Naive thymus-derived CD4-positive, alpha-beta T cell (primary cell): Measurements from ENCODE around the gene PAM16. TPM values are rescaled to one million over a fixed set of nuclear protein-coding genes. Genes with fewer than 3 reads are reported as not detected.
A peak's percentile ranks its signal among the peaks of the same experiment; 100 is the strongest.

Experiments
- ATAC-seq: fragments of 150-1000 bp; cut with Tn5 transposase; 2 replicates; pipeline ENCODE4 v1.10.0; 2021; ENCODE audit warnings: mild to moderate bottlenecking, moderate library complexity
- CTCF ChIA-PET: fragments of 350-600 bp; sonication (Branson Sonifier 250); formaldehyde crosslinking; loops from one replicate; lab custom pipeline; 2021; ENCODE audit warnings: antibody characterized with exemption; lab: Charles Lee
- POLR2A ChIA-PET: fragments of 350-600 bp; sonication (Branson Sonifier 250); formaldehyde crosslinking; loops from one replicate; lab custom pipeline; 2021; ENCODE audit warnings: antibody characterized with exemption, inconsistent platforms; lab: Charles Lee
- DNase-seq, 9 donors: peaks; one replicate each; pipeline versions ENCODE4 v3.0.0 to v3.0.0-alpha.2; 2020 to 2022; ENCODE audit warnings: mixed read lengths in 1 of 9
- H3K27ac ChIP-seq: one replicate; pipeline ENCODE4 v1.7.0; 2013; ENCODE audit warnings: mild to moderate bottlenecking, low read depth, low read length, moderate library complexity
- H3K27me3 ChIP-seq, 2 donors: one replicate each; pipeline ENCODE4 v1.7.0; 2013; ENCODE audit warnings: low read length in 2 of 2, mild to moderate bottlenecking in 2 of 2, moderate library complexity in 2 of 2; ENCODE audit not compliant: control insufficient read depth in 2 of 2, insufficient read depth in 2 of 2
- H3K36me3 ChIP-seq, 3 experiments: 1 replicate in 2 of 3; 2 replicates in 1 of 3; pipeline ENCODE4 v1.7.0; 2013; ENCODE audit warnings: low read length in 3 of 3, mild to moderate bottlenecking in 3 of 3, moderate library complexity in 1 of 3; ENCODE audit not compliant: insufficient read depth in 3 of 3, control insufficient read depth in 2 of 3
- H3K4me1 ChIP-seq, 2 donors: one replicate each; pipeline ENCODE4 v1.7.0; 2013; ENCODE audit warnings: low read length in 2 of 2, mild to moderate bottlenecking in 2 of 2, moderate library complexity in 1 of 2; ENCODE audit not compliant: control insufficient read depth in 2 of 2, insufficient read depth in 2 of 2
- H3K4me3 ChIP-seq: 2 replicates; pipeline ENCODE4 v1.7.0; 2013; ENCODE audit warnings: mild to moderate bottlenecking, low read length
- H3K9me3 ChIP-seq, 3 experiments: 1 replicate in 2 of 3; 2 replicates in 1 of 3; pipeline ENCODE4 v1.7.0; 2013; ENCODE audit warnings: low read length in 3 of 3; ENCODE audit not compliant: control insufficient read depth in 2 of 3
- H3K27ac Mint-ChIP-seq, 9 donors: one replicate each; pipeline ENCODE4 v1.8.0; 2020 to 2022; ENCODE audit warnings: mixed read lengths in 9 of 9, mild to moderate bottlenecking in 8 of 9, moderate library complexity in 5 of 9, inconsistent platforms in 2 of 9
- H3K27me3 Mint-ChIP-seq, 5 donors: one replicate each; pipeline ENCODE4 v1.8.0; 2021 to 2022; ENCODE audit warnings: mixed read lengths in 5 of 5, mild to moderate bottlenecking in 1 of 5
- H3K36me3 Mint-ChIP-seq, 5 donors: one replicate each; pipeline ENCODE4 v1.8.0; 2020 to 2022; ENCODE audit warnings: mixed read lengths in 5 of 5, mild to moderate bottlenecking in 3 of 5, inconsistent platforms in 1 of 5
- H3K4me1 Mint-ChIP-seq, 7 donors: one replicate each; pipeline ENCODE4 v1.8.0; 2020 to 2022; ENCODE audit warnings: mixed read lengths in 7 of 7, mild to moderate bottlenecking in 3 of 7, inconsistent platforms in 1 of 7
- H3K4me3 Mint-ChIP-seq, 10 donors: one replicate each; pipeline ENCODE4 v1.8.0; 2020 to 2022; ENCODE audit warnings: mild to moderate bottlenecking in 10 of 10, mixed read lengths in 10 of 10, moderate library complexity in 6 of 10, inconsistent platforms in 2 of 10
- H3K9me3 Mint-ChIP-seq, 11 donors: one replicate each; pipeline ENCODE4 v1.8.0; 2020 to 2022; ENCODE audit warnings: mixed read lengths in 11 of 11, mild to moderate bottlenecking in 4 of 11, inconsistent platforms in 1 of 11, moderate library complexity in 1 of 11
- intact Hi-C, 2 donors: fragments of 100-400 bp; cut with micrococcal nuclease; formaldehyde crosslinking; loops; one replicate each; pipeline ENCODE4 v1.15.1; 2023
- polyA plus RNA-seq, 2 donors: library from polyadenylated mRNA; unstranded; fragments of 300-500 nt; fragmentation: Illumina TruSeq; gene quantifications; one replicate each; pipeline ENCODE4 v1.2.3, GENCODE V29; 2021
- total RNA-seq, 6 experiments: library from RNA in 5 of 6; stranded (reverse) in 5 of 6; gene quantifications; 1 replicate in 5 of 6; 2 replicates in 1 of 6; pipeline ENCODE4 v1.2.3 and lab custom pipeline; 2021 to 2026

Gene PAM16
- total and polyA plus RNA-seq, 7 experiments from 2014 or later = 34.1 to 46.2 (median 45.0) TPM

GRCh38 chr16:4378999-4379690 is 28.0 kb upstream of the PAM16 start:
- Mint-ChIP-seq H3K4me3 (no peak overlapping the region), H3K4me1 (peaks cover 0 to 16% (median 7%) of the 10 kb centered on the region in 7 donors), H3K27me3 (no peaks in the 10 kb centered on the region), H3K36me3 (peaks cover 0 to 4% (median 0%) of the 10 kb centered on the region in 5 donors), H3K27ac (peak overlapping the region in 2 of 9 donors; percentile 52 to 54), H3K9me3 (no peaks in the 10 kb centered on the region)
- Histone ChIP-seq H3K4me1 (no peaks in the 10 kb centered on the region), H3K4me3 (no peak overlapping the region), H3K27ac (no peak overlapping the region), H3K27me3 (no peaks in the 10 kb centered on the region), H3K9me3 (no peaks in the 10 kb centered on the region), H3K36me3 (peaks cover 0 to 66% (median 10%) of the 10 kb centered on the region in 3 experiments)
- no peak for ATAC-seq
- intact Hi-C loops = no loop called here
- ChIA-PET POLR2A (no interaction called here), CTCF (no interaction called here)
- DNase-seq = peak in 1 of 9 donors; percentile 11

- CTCF ChIA-PET = no interaction called here
- no peaks in the 10 kb centered on the region for H3K9me3 Mint-ChIP-seq
- H3K36me3 Mint-ChIP-seq = peaks cover 0 to 4% (median 0%) of the 10 kb centered on the region in 5 donors
- Histone ChIP-seq H3K4me3 (no peak overlapping the region), H3K27ac (no peak overlapping the region), H3K27me3 (no peaks in the 10 kb centered on the region), H3K36me3 (peaks cover 0 to 57% (median 10%) of the 10 kb centered on the region in 3 experiments), H3K4me1 (peaks cover 5 to 6% of the 10 kb centered on the region in 2 donors), H3K9me3 (no peaks in the 10 kb centered on the region)
- no peaks in the 10 kb centered on the region for H3K27me3 Mint-ChIP-seq
- peak overlapping the region in 4 of 9 donors; percentile 22 to 83 (median 36) for H3K27ac Mint-ChIP-seq
- peaks cover 0 to 17% (median 5%) of the 10 kb centered on the region in 7 donors for H3K4me1 Mint-ChIP-seq
- H3K4me3 Mint-ChIP-seq = no peak overlapping the region
- POLR2A ChIA-PET = no interaction called here
- DNase-seq = peak in 1 of 9 donors; percentile 19
- ATAC-seq = no peak
- intact Hi-C loops = no loop called here
These were observed 27.1 kb upstream of the PAM16 start for GRCh38 chr16:4378161-4378666.

- H3K27ac Mint-ChIP-seq = peak overlapping the region in 4 of 9 donors; percentile 22 to 83 (median 36)
- H3K27ac ChIP-seq = no peak overlapping the region
- no peaks in the 10 kb centered on the region for H3K27me3 ChIP-seq
- H3K9me3 Mint-ChIP-seq = no peaks in the 10 kb centered on the region
- POLR2A ChIA-PET = no interaction called here
- H3K36me3 ChIP-seq = peaks cover 0 to 52% (median 7%) of the 10 kb centered on the region in 3 experiments
- CTCF ChIA-PET = no interaction called here
- H3K4me3 Mint-ChIP-seq = no peak overlapping the region
- DNase-seq = peak in 1 of 9 donors; percentile 14
- peaks cover 9 to 10% of the 10 kb centered on the region in 2 donors for H3K4me1 ChIP-seq
- H3K27me3 Mint-ChIP-seq = no peaks in the 10 kb centered on the region
- no peak for ATAC-seq
- H3K9me3 ChIP-seq = no peaks in the 10 kb centered on the region
- no peak overlapping the region for H3K4me3 ChIP-seq
- H3K36me3 Mint-ChIP-seq = peaks cover 0 to 4% (median 0%) of the 10 kb centered on the region in 5 donors
- H3K4me1 Mint-ChIP-seq = peaks cover 0 to 20% (median 7%) of the 10 kb centered on the region in 7 donors
- intact Hi-C loops = no loop called here
These were observed 26.5 kb upstream of the PAM16 start for GRCh38 chr16:4377573-4378154.

GRCh38 chr16:4376893-4377572 is 25.9 kb upstream of the PAM16 start:
- peak overlapping the region in 1 of 9 donors; percentile 83 for H3K27ac Mint-ChIP-seq
- POLR2A ChIA-PET = no interaction called here
- Histone ChIP-seq H3K4me3 (no peak overlapping the region), H3K36me3 (peaks cover 0 to 47% (median 7%) of the 10 kb centered on the region in 3 experiments), H3K9me3 (no peaks in the 10 kb centered on the region), H3K27ac (no peak overlapping the region), H3K27me3 (no peaks in the 10 kb centered on the region), H3K4me1 (peaks cover 15 to 16% of the 10 kb centered on the region in 2 donors)
- ATAC-seq (no peak), DNase-seq (peak in 1 of 9 donors; percentile 13)
- intact Hi-C loops = no loop called here
- CTCF ChIA-PET = no interaction called here
- no peak overlapping the region for H3K4me3 Mint-ChIP-seq
- peaks cover 0 to 20% (median 11%) of the 10 kb centered on the region in 7 donors for H3K4me1 Mint-ChIP-seq
- peaks cover 0 to 4% (median 0%) of the 10 kb centered on the region in 5 donors for H3K36me3 Mint-ChIP-seq
- no peaks in the 10 kb centered on the region for H3K27me3 Mint-ChIP-seq
- H3K9me3 Mint-ChIP-seq = no peaks in the 10 kb centered on the region

- peak in 1 of 9 donors; percentile 19 for DNase-seq
- ATAC-seq = no peak
- Mint-ChIP-seq H3K4me1 (peaks cover 0 to 20% (median 11%) of the 10 kb centered on the region in 7 donors), H3K4me3 (no peak overlapping the region), H3K27ac (no peak overlapping the region), H3K36me3 (peaks cover 0 to 4% (median 0%) of the 10 kb centered on the region in 5 donors), H3K9me3 (no peaks in the 10 kb centered on the region), H3K27me3 (no peaks in the 10 kb centered on the region)
- peaks cover 15 to 19% of the 10 kb centered on the region in 2 donors for H3K4me1 ChIP-seq
- no peaks in the 10 kb centered on the region for H3K9me3 ChIP-seq
- H3K4me3 ChIP-seq = no peak overlapping the region
- ChIA-PET CTCF (interaction anchor here (0.5 to 1.5 kb wide), 2 partner anchors 44 to 45 kb away, joined by 3 read pairs; no protein-coding TSS in a partner anchor), POLR2A (no interaction called here)
- intact Hi-C loops = no loop called here
- H3K36me3 ChIP-seq = peaks cover 0 to 40% (median 7%) of the 10 kb centered on the region in 3 experiments
- H3K27me3 ChIP-seq = no peaks in the 10 kb centered on the region
- no peak overlapping the region for H3K27ac ChIP-seq
These were observed 25.2 kb upstream of the PAM16 start for GRCh38 chr16:4376126-4376892.

GRCh38 chr16:4375717-4376116 is 24.6 kb upstream of the PAM16 start:
- POLR2A ChIA-PET = no interaction called here
- DNase-seq (peak in 1 of 9 donors; percentile 22), ATAC-seq (no peak)
- no peaks in the 10 kb centered on the region for H3K9me3 ChIP-seq
- Mint-ChIP-seq H3K9me3 (no peaks in the 10 kb centered on the region), H3K4me1 (peaks cover 0 to 20% (median 11%) of the 10 kb centered on the region in 7 donors), H3K36me3 (peaks cover 0 to 4% (median 0%) of the 10 kb centered on the region in 5 donors), H3K27me3 (no peaks in the 10 kb centered on the region), H3K4me3 (no peak overlapping the region), H3K27ac (peak overlapping the region in 3 of 9 donors; percentile 38 to 79 (median 59))
- CTCF ChIA-PET = interaction anchor here (0.5 to 1.5 kb wide), 2 partner anchors 43 to 46 kb away, joined by 3 read pairs; no protein-coding TSS in a partner anchor
- H3K4me3 ChIP-seq = no peak overlapping the region
- no peak overlapping the region for H3K27ac ChIP-seq
- H3K27me3 ChIP-seq = no peaks in the 10 kb centered on the region
- peaks cover 15 to 19% of the 10 kb centered on the region in 2 donors for H3K4me1 ChIP-seq
- peaks cover 0 to 34% (median 4%) of the 10 kb centered on the region in 3 experiments for H3K36me3 ChIP-seq
- intact Hi-C loops = no loop called here
